Heart left ventricle (tissue), 13 donors: Measurements from ENCODE around the gene DDOST.

Experiments
- CTCF ChIP-seq, 12 donors: fragments of 200-600 bp; sonication (generic) in 4 of 12; IDR thresholded peaks; one replicate each; pipeline versions ENCODE4 v1.5.0 to v1.8.0; 2018 to 2022; ENCODE audit warnings: antibody characterized with exemption in 12 of 12, mild to moderate bottlenecking in 5 of 12
- POLR2A ChIP-seq, 2 donors: fragments of 450-650 bp; IDR thresholded peaks; one replicate each; pipeline ENCODE4 v1.6.1; 2017; ENCODE audit warnings: antibody characterized with exemption in 2 of 2, mild to moderate bottlenecking in 2 of 2, moderate library complexity in 2 of 2
- donor health status: ischemic (EF 13 %, LVEDD 7.1; RV severe dilation, severe dysfunction).
- donor health status: DM: no; HTN: yes; CAD: no.
- donor health status: DM: no; HTN: no; CAD: no.
- donor health status: ischemic (EF 25% LVEDD 6.9; RV normal size, moderate dysfunction).
- donor health status: ischemic (EF 25% LVEDD 5.7; RV mildly dilated, moderate dysfunction).
- donor health status: ischemic (EF 35%, LVEDD 5.7; RV mildly dilated, moderate dysfunction).
- donor health status: nonischemic (EF 11% LVEDD 7.7; RV severe dilation, severe dysfunction).
- donor health status: DM: yes; HTN: yes; CAD: no.
- donor health status: PGD.
- donor health status: ischemic (EF 29% LVEDD 5.4; RV normal size, mild dysfunction).
- donor health status: nonischemic (EF 23%, LVEDD 6.1; RV moderate dilation, normal function).

- TF ChIP-seq CTCF (IDR thresholded peaks at IDR 0.05) (no peak), POLR2A (IDR thresholded peaks at IDR 0.05) (no peak)
These were observed 2.2 kb upstream of the DDOST start for GRCh38 chr1:20663365-20663764.
